Measurements from ENCODE around the gene ZNF544. TPM values are rescaled to one million over a fixed set of nuclear protein-coding genes. Genes with fewer than 3 reads are reported as not detected.
"Not testable (repeated sequence)": the region's sequence is repeated elsewhere in the genome, so short reads cannot be mapped to it uniquely, and the experiment has no call there.

Gene ZNF544
- total RNA-seq, 3 donors from 2014 or later (not counting 1 experiment from before 2014, with no cell fraction given): 21.9 to 31.5 (median 21.9) TPM

GRCh38 chr19:58310685-58311084 lies 82.0 kb downstream of the ZNF544 start:
- Mint-ChIP-seq H3K36me3 (peaks cover 19% of the 10 kb centered on the region), H3K27ac (peak overlapping the region; percentile 56 to 58), H3K4me1 (peaks cover 30 to 41% of the 10 kb centered on the region in 2 donors)
- H3K4me3 ChIP-seq (ENCODE audit: low read length); H3K4me3 Mint-ChIP-seq; intact Hi-C loops (cut with micrococcal nuclease); H3K9me3 ChIP-seq (ENCODE audit: control insufficient read depth, insufficient read depth, low read length); H3K27me3 Mint-ChIP-seq (ENCODE audit: low read depth in 2 of 2); H3K9me3 Mint-ChIP-seq; H3K27ac ChIP-seq (ENCODE audit: low read length); ATAC-seq; H3K27me3 ChIP-seq (ENCODE audit: control insufficient read depth, insufficient read depth, low read length); H3K4me1 ChIP-seq (ENCODE audit: control insufficient read depth, insufficient read depth, low read length): not testable (repeated sequence)
- 95% methylated on average over 11 of the region's 13 CpGs for WGBS (ENCODE audit: insufficient coverage)
- peaks cover 68% of the 10 kb centered on the region for H3K36me3 ChIP-seq (ENCODE audit: control insufficient read depth, insufficient read depth, low read length)
- peak; percentile 20 for TF ChIP-seq CTCF (IDR thresholded peaks at IDR 0.05)
- DNase-seq: peak in 1 of 2 donors; percentile 22

- Mint-ChIP-seq H3K4me3 (no peak overlapping the region), H3K4me1 (peaks cover 23 to 34% of the 10 kb centered on the region in 2 donors), H3K27me3 (ENCODE audit: low read depth in 2 of 2) (no peaks in the 10 kb centered on the region), H3K9me3 (no peaks in the 10 kb centered on the region), H3K36me3 (peaks cover 19% of the 10 kb centered on the region), H3K27ac (peak overlapping the region; percentile 56 to 58)
- H3K9me3 ChIP-seq (ENCODE audit: control insufficient read depth, insufficient read depth, low read length): no peaks in the 10 kb centered on the region
- H3K36me3 ChIP-seq (ENCODE audit: control insufficient read depth, insufficient read depth, low read length): peaks cover 71% of the 10 kb centered on the region
- no peak for ATAC-seq
- no peak for TF ChIP-seq CTCF (IDR thresholded peaks at IDR 0.05)
- no peaks in the 10 kb centered on the region for H3K27me3 ChIP-seq (ENCODE audit: control insufficient read depth, insufficient read depth, low read length)
- no peak overlapping the region for H3K27ac ChIP-seq (ENCODE audit: low read length)
- peaks cover 1% of the 10 kb centered on the region for H3K4me1 ChIP-seq (ENCODE audit: control insufficient read depth, insufficient read depth, low read length)
- no peak for DNase-seq
- no peak overlapping the region for H3K4me3 ChIP-seq (ENCODE audit: low read length)
- intact Hi-C loops (cut with micrococcal nuclease): no loop called here
- WGBS (ENCODE audit: insufficient coverage): 96% methylated on average over 7 of the region's 7 CpGs
Measured at GRCh38 chr19:58311345-58311865, 82.7 kb downstream of the ZNF544 start.

Other genes starting within 250 kb of the ZNF544 start
- gene ZNF606, start 226.1 kb upstream of the ZNF544 start, total RNA-seq: 10 to 100 TPM in 2 of 3 donors, 1 to 10 TPM in 1; 8.9 to 13.5 (median 12.5) TPM
- gene ZSCAN1, start 194.9 kb upstream of the ZNF544 start, total RNA-seq: not detected
- gene ZNF135, start 169.6 kb upstream of the ZNF544 start, total RNA-seq: 1 to 10 TPM; 1.6 to 4.3 (median 4.3) TPM
- gene ZSCAN18, start 130.7 kb upstream of the ZNF544 start, total RNA-seq: 10 to 100 TPM; 29.9 to 42.7 (median 35.9) TPM
- 10 to 100 TPM; 13.0 to 14.9 (median 14.4) TPM for gene ZNF329, start 78.1 kb upstream of the ZNF544 start, total RNA-seq
- 10 to 100 TPM; 25.5 to 33.0 (median 30.1) TPM for gene ZNF274, start 45.9 kb upstream of the ZNF544 start, total RNA-seq
- 1 to 10 TPM; 6.4 to 8.7 (median 7.7) TPM for gene ZNF8, start 50.0 kb downstream of the ZNF544 start, total RNA-seq
- gene ERVK3-1, start 76.5 kb downstream of the ZNF544 start, total RNA-seq: 100 to 1,000 TPM in 2 of 3 donors, 10 to 100 TPM in 1; 96.1 to 142 (median 119) TPM
- 1 to 10 TPM; 2.9 to 4.8 (median 3.2) TPM for gene ZSCAN22, start 98.1 kb downstream of the ZNF544 start, total RNA-seq
- gene A1BG, start 124.6 kb downstream of the ZNF544 start, total RNA-seq: 10 to 100 TPM in 1 of 3 donors, 1 to 10 TPM in 2; 2.0 to 10.6 (median 3.5) TPM
- gene ZNF497, start 133.8 kb downstream of the ZNF544 start, total RNA-seq: under 1 TPM; 0.40 to 0.61 (median 0.60) TPM
- gene ZNF837, start 152.1 kb downstream of the ZNF544 start, total RNA-seq: 1 to 10 TPM in 2 of 3 donors, under 1 TPM in 1; 0.63 to 1.4 (median 1.3) TPM
- 100 to 1,000 TPM; 406 to 580 (median 525) TPM for gene RPS5, start 158.4 kb downstream of the ZNF544 start, total RNA-seq
- gene RNF225, start 166.7 kb downstream of the ZNF544 start, total RNA-seq: under 1 TPM in 1 of 3 donors, not detected in 2; 0.39 TPM
- 1 to 10 TPM; 1.6 to 3.9 (median 2.8) TPM for gene ZNF584, start 179.7 kb downstream of the ZNF544 start, total RNA-seq
- 1 to 10 TPM in 2 of 3 donors, under 1 TPM in 1; 0.88 to 1.6 (median 1.5) TPM for gene ZNF132, start 211.2 kb downstream of the ZNF544 start, total RNA-seq
- gene ZNF324B, start 222.7 kb downstream of the ZNF544 start, total RNA-seq: 10 to 100 TPM; 10.4 to 11.4 (median 11.4) TPM
- 10 to 100 TPM; 21.3 to 23.7 (median 23.3) TPM for gene ZNF324, start 238.2 kb downstream of the ZNF544 start, total RNA-seq
- 10 to 100 TPM; 11.9 to 14.5 (median 13.5) TPM for gene ZNF446, start 247.4 kb downstream of the ZNF544 start, total RNA-seq